IMR-90 (cell line): ENCODE results near the gene PPP5C. TPM values are rescaled to one million over a fixed set of nuclear protein-coding genes. Genes with fewer than 3 reads are reported as not detected.

Experiments
- ATAC-seq: fragments of 200-7000 bp; cut with Tn5 transposase; 2 replicates; pipeline ENCODE4 v1.9.1; 2020; ENCODE audit warnings: low read depth, mild to moderate bottlenecking, moderate library complexity
- BruUV-seq: library from RNA; stranded (reverse); fragments of 400-500 nt; replicated peaks from 2 replicates; lab custom pipeline; 2021; lab: Mats Ljungman, UMichigan
- CTCF ChIA-PET: fragments of 300-600 bp; formaldehyde crosslinking; extraction: SDS; loops from one replicate; lab custom pipeline; 2021; ENCODE audit warnings: antibody characterized with exemption; lab: Yijun Ruan, JAX
- POLR2A ChIA-PET: fragments of 300-600 bp; sonication (Branson Sonifier 250); formaldehyde crosslinking; loops from one replicate; lab custom pipeline; 2022; ENCODE audit warnings: antibody characterized with exemption; ENCODE audit not compliant: unreplicated experiment; lab: Charles Lee
- DNase-seq: peaks from one replicate; pipeline ENCODE4 v3.0.0; 2013
- H2AFZ ChIP-seq: replicated peaks from 2 replicates; pipeline ENCODE3; 2013; ENCODE audit warnings: low read length, mild to moderate bottlenecking; ENCODE audit not compliant: poor library complexity
- H2AK5ac ChIP-seq: 2 replicates; pipeline ENCODE4 v1.6.1; 2013; ENCODE audit warnings: low read depth, low read length, inconsistent platforms
- H2AK9ac ChIP-seq: replicated peaks from 2 replicates; pipeline ENCODE3; 2013; ENCODE audit warnings: mild to moderate bottlenecking, low read depth, low read length, moderate library complexity; ENCODE audit not compliant: poor library complexity
- H2BK120ac ChIP-seq: 2 replicates; pipeline ENCODE4 v1.6.1; 2013; ENCODE audit warnings: low read depth, low read length, inconsistent platforms
- H2BK15ac ChIP-seq: 3 replicates; pipeline ENCODE4 v1.6.1; 2013; ENCODE audit warnings: low read depth, low read length, inconsistent platforms
- H2BK20ac ChIP-seq: 2 replicates; pipeline ENCODE4 v1.6.1; 2013; ENCODE audit warnings: low read depth, mild to moderate bottlenecking, inconsistent platforms, low read length, moderate library complexity
- H2BK5ac ChIP-seq: 2 replicates; pipeline ENCODE4 v1.6.1; 2013; ENCODE audit warnings: mild to moderate bottlenecking, low read depth, low read length, inconsistent platforms; ENCODE audit not compliant: poor library complexity, severe bottlenecking
- H3K14ac ChIP-seq: replicated peaks from 2 replicates; pipeline ENCODE4 v1.6.1; 2013; ENCODE audit warnings: low read depth, low read length, inconsistent platforms
- H3K18ac ChIP-seq: 2 replicates; pipeline ENCODE4 v1.6.1; 2013; ENCODE audit warnings: low read depth, low read length, control low read depth
- H3K23ac ChIP-seq: 2 replicates; pipeline ENCODE4 v1.6.1; 2013; ENCODE audit warnings: low read depth, low read length, inconsistent platforms
- H3K27ac ChIP-seq: 2 replicates; pipeline ENCODE4 v1.5.1; 2013; ENCODE audit warnings: mild to moderate bottlenecking, control low read depth, low read length; ENCODE audit not compliant: insufficient read depth
- H3K27me3 ChIP-seq: 2 replicates; pipeline ENCODE4 v1.6.1; 2013; ENCODE audit warnings: low read length; ENCODE audit not compliant: control insufficient read depth, insufficient read depth
- H3K36me3 ChIP-seq: 2 replicates; pipeline ENCODE4 v1.6.1; 2013; ENCODE audit warnings: low read length, mixed read lengths; ENCODE audit not compliant: control insufficient read depth, insufficient read depth
- H3K4ac ChIP-seq: 2 replicates; pipeline ENCODE4 v1.6.1; 2013; ENCODE audit warnings: low read depth, low read length, inconsistent platforms
- H3K4me1 ChIP-seq: 2 replicates; pipeline ENCODE4 v1.6.1; 2013; ENCODE audit warnings: low read length, mixed read lengths; ENCODE audit not compliant: control insufficient read depth, insufficient read depth
- H3K4me2 ChIP-seq: 2 replicates; pipeline ENCODE4 v1.6.1; 2013; ENCODE audit warnings: low read depth, mild to moderate bottlenecking, control low read depth, low read length, moderate library complexity
- H3K4me3 ChIP-seq: 2 replicates; pipeline ENCODE4 v1.5.1; 2013; ENCODE audit warnings: low read depth, mild to moderate bottlenecking, control low read depth, low read length, moderate library complexity; ENCODE audit not compliant: insufficient read depth
- H3K56ac ChIP-seq: 2 replicates; pipeline ENCODE4 v1.6.1; 2013; ENCODE audit warnings: low read length, inconsistent platforms; ENCODE audit not compliant: insufficient read depth; ENCODE audit errors: extremely low read depth
- H3K79me1 ChIP-seq, 2 experiments: 2 replicates each; pipeline ENCODE4 v1.6.1; 2013; ENCODE audit warnings: low read length in 2 of 2, inconsistent platforms in 1 of 2, low read depth in 1 of 2
- H3K9ac ChIP-seq: 2 replicates; pipeline ENCODE4 v1.6.1; 2013; ENCODE audit warnings: low read depth, low read length, control low read depth
- H3K9me1 ChIP-seq: 2 replicates; pipeline ENCODE4 v1.6.1; 2013; ENCODE audit warnings: low read length, inconsistent platforms; ENCODE audit not compliant: insufficient read depth
- H3K9me3 ChIP-seq: 2 replicates; pipeline ENCODE4 v1.6.1; 2013; ENCODE audit warnings: low read length; ENCODE audit not compliant: control insufficient read depth, insufficient read depth
- H4K20me1 ChIP-seq: 2 replicates; pipeline ENCODE4 v1.6.1; 2013; ENCODE audit warnings: low read length, inconsistent platforms; ENCODE audit not compliant: insufficient read depth
- H4K5ac ChIP-seq: 2 replicates; pipeline ENCODE4 v1.6.1; 2013; ENCODE audit warnings: mild to moderate bottlenecking, low read depth, low read length, control low read depth
- H4K8ac ChIP-seq, 2 experiments: 2 replicates each; pipeline ENCODE4 v1.6.1; 2013; ENCODE audit warnings: low read depth in 2 of 2, low read length in 2 of 2, control low read depth in 1 of 2, inconsistent platforms in 1 of 2
- H4K91ac ChIP-seq: 2 replicates; pipeline ENCODE4 v1.6.1; 2013; ENCODE audit warnings: low read depth, low read length, inconsistent platforms; ENCODE audit not compliant: insufficient read depth
- BHLHE40 ChIP-seq: fragments of 150-350 bp; IDR thresholded peaks from 2 replicates; pipeline ENCODE4 v1.6.1; 2016; ENCODE audit warnings: mild to moderate bottlenecking, low read depth, low read length
- MAFK ChIP-seq: IDR thresholded peaks from 2 replicates; pipeline ENCODE4 v1.6.1; 2012; ENCODE audit warnings: low read depth, low read length, improper control_type of control experiment
- WGBS, 2 experiments: methylation state at CpG; one replicate each; pipeline versions ENCODE4 v1.1.5 to v1.1.7; 2013; ENCODE audit warnings: missing lambda C conversion rate in 2 of 2; ENCODE audit not compliant: insufficient read length in 1 of 2; ENCODE audit errors: extremely low coverage in 2 of 2; 5-methylcytosine and 5-hydroxymethylcytosine counted together
- dilution Hi-C: fragments of 300-500 bp; cut with HindIII; formaldehyde crosslinking; loops from one replicate; pipeline ENCODE4 v1.14.3; 2018; ENCODE audit warnings: low sequenced_read_pairs; ENCODE audit not compliant: unreplicated experiment
- in situ Hi-C: fragments of 300-500 bp; cut with MboI; formaldehyde crosslinking; loops from 3 replicates; pipeline ENCODE4 v1.14.3; 2019; ENCODE audit warnings: low sequenced_read_pairs, inconsistent platforms, mixed read lengths
- intact Hi-C: fragments of 100-400 bp; cut with micrococcal nuclease; formaldehyde crosslinking; loops from 2 replicates; pipeline ENCODE4 v1.10.0; 2022
- polyA plus RNA-seq, 3 experiments: library from polyadenylated mRNA; depleted of rRNA; stranded (reverse); fragments of >200 nt; gene quantifications; 2 replicates each; pipeline ENCODE4 v1.2.3, GENCODE V29; 2012; ENCODE audit warnings: low replicate concordance in 1 of 3
- total RNA-seq: library from RNA; depleted of rRNA; stranded (reverse); fragments of >200 nt; gene quantifications from 2 replicates; pipeline ENCODE4 v1.2.3, GENCODE V29; 2012

The PPP5C gene
- total and polyA plus RNA-seq, 2 of the 4 experiments (the other 2 are of a cell fraction): 80.5 to 128 TPM

GRCh38 chr19:46351241-46352041 lies 4.6 kb downstream of the PPP5C start:
- dilution Hi-C loops: no loop called here
- Histone ChIP-seq H2AK9ac (peak overlapping the region; percentile 73), H3K27ac (peak overlapping the region; percentile 53), H3K4me3 (no peak overlapping the region), H3K23ac (peak overlapping the region; percentile 87), H2BK20ac (0 out of 2 replicates have a peak overlapping the region, but pooled peaks have one; percentile 44), H3K4me2 (peak overlapping the region; percentile 16; the same call in 1 of the 2 replicates), H2AK5ac (peak overlapping the region; percentile 63), H4K20me1 (peaks cover 30% of the 10 kb centered on the region), H4K8ac (peak overlapping the region in 1 of 2 experiments; percentile 55; a peak in 2 of 4 replicates), H3K18ac (no peak overlapping the region), H2BK5ac (peak overlapping the region; percentile 34), H2AFZ (peak overlapping the region; percentile 53), H3K9me1 (peaks cover 33% of the 10 kb centered on the region), H2BK15ac (no peak overlapping the region), H4K91ac (peak overlapping the region; percentile 24; the same call in 1 of the 2 replicates), H3K27me3 (no peaks in the 10 kb centered on the region), H3K4ac (peak overlapping the region; percentile 74; the same call in 1 of the 2 replicates), H3K9me3 (no peaks in the 10 kb centered on the region), H4K5ac (no peak overlapping the region), H3K14ac (peak overlapping the region; percentile 42), H2BK120ac (peak overlapping the region; percentile 57), H3K9ac (peak overlapping the region; percentile 5; the same call in 1 of the 2 replicates), H3K4me1 (peaks cover 18% of the 10 kb centered on the region), H3K56ac (no peak overlapping the region), H3K79me1 (peaks cover 36 to 92% of the 10 kb centered on the region in 2 experiments; a peak in 3 of 4 replicates), H3K36me3 (peaks cover 30% of the 10 kb centered on the region)
- ChIA-PET POLR2A (no interaction called here), CTCF (no interaction called here)
- BruUV-seq: no TSS peak
- in situ Hi-C loops: no loop called here
- peak; percentile 43 for DNase-seq
- intact Hi-C loops: no loop called here
- 25% methylated on average over 2 of the region's 18 CpGs; no CpG with 5 or more reads in 1 of the 2 experiments for WGBS, 2 experiments
- 0 out of 2 replicates have a peak, but pooled peaks have one; percentile 11 for TF ChIP-seq BHLHE40
- TF ChIP-seq MAFK: no peak
- peak; percentile 27 for ATAC-seq
